Vagina (tissue), 2 donors: Measurements from ENCODE around the gene ZNF575.

Experiments
- POLR2A ChIP-seq, 2 donors: fragments of 450-650 bp; IDR thresholded peaks; one replicate each; pipeline ENCODE4 v1.6.1; 2017; ENCODE audit warnings: antibody characterized with exemption in 2 of 2, mild to moderate bottlenecking in 2 of 2, moderate library complexity in 2 of 2
- POLR2AphosphoS5 ChIP-seq, 2 donors: sonication (generic); formaldehyde crosslinking; IDR thresholded peaks; one replicate each; pipeline ENCODE4 v1.9.0; 2017; ENCODE audit warnings: antibody characterized with exemption in 2 of 2, mild to moderate bottlenecking in 2 of 2, low read depth in 1 of 2; ENCODE audit not compliant: insufficient read depth in 1 of 2
- TF ChIP-seq, protein P1 (sequence below), 3 experiments: fragments of 450-650 bp in 2 of 3; fragments of 200-600 bp in 1 of 3; sonication (generic) in 1 of 3; IDR thresholded peaks; one replicate each; pipeline ENCODE4 v1.5.1; 2017 to 2019; ENCODE audit warnings: antibody characterized with exemption in 3 of 3, mild to moderate bottlenecking in 2 of 3, moderate library complexity in 2 of 3

- TF ChIP-seq, protein P1, sequence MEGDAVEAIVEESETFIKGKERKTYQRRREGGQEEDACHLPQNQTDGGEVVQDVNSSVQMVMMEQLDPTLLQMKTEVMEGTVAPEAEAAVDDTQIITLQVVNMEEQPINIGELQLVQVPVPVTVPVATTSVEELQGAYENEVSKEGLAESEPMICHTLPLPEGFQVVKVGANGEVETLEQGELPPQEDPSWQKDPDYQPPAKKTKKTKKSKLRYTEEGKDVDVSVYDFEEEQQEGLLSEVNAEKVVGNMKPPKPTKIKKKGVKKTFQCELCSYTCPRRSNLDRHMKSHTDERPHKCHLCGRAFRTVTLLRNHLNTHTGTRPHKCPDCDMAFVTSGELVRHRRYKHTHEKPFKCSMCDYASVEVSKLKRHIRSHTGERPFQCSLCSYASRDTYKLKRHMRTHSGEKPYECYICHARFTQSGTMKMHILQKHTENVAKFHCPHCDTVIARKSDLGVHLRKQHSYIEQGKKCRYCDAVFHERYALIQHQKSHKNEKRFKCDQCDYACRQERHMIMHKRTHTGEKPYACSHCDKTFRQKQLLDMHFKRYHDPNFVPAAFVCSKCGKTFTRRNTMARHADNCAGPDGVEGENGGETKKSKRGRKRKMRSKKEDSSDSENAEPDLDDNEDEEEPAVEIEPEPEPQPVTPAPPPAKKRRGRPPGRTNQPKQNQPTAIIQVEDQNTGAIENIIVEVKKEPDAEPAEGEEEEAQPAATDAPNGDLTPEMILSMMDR (IDR thresholded peaks at IDR 0.05), result no peak
- TF ChIP-seq POLR2AphosphoS5 (IDR thresholded peaks at IDR 0.05; ENCODE audit: insufficient read depth in 1 of 2, low read depth in 1 of 2), result no peak
- no peak for TF ChIP-seq POLR2A (IDR thresholded peaks at IDR 0.05)
Measured at GRCh38 chr19:43501661-43502418, 31.1 kb upstream of the ZNF575 start.
